GM19043 (cell line): ENCODE results near the gene RFC4.

Experiments
- ATAC-seq: cut with Tn5 transposase; IDR thresholded peaks from one replicate; pipeline ENCODE4 v1.9.1; 2021; ENCODE audit warnings: low read depth; ENCODE audit not compliant: unreplicated experiment

The RFC4 gene

DNA sequence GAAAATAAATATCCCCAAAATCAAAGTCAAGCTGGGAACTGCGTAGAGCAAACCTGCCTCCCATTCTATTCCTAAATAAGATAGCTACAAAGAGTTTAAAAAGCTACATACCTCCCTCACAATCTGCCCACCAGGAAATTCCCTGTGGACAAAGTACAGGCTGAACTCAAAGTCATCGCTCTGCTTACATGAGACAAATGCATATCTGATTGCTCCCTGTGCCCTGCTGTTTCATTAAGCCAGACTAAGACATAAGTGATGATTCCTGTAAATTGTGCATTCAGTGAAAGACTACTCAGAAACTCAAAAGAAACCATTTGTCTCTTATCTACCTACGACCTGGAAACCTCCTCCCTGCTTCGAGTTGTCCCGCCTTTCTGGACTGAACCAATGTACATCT lies 51.4 kb downstream of the RFC4 start:
- ATAC-seq, result no peak

DNA sequence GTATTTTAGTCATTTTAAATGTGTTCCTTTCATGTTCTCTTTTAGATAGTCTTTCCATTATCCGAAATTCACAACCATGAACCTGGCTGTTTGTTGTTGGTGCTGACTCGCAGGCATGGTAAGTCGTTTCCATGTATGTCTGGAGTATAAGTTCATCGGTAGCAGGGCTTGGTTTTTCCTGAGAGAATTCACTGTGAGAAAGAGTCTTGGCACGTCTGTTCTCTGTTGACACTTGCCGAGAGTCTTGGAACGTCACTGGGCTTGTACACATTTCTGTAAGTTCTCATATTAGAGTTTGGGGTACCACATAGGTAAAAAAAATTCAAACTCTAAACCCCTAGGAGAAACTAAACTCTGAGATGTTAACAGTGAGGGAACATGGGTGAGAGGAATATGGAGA lies 52.3 kb downstream of the RFC4 start:
- ATAC-seq, result no peak

DNA sequence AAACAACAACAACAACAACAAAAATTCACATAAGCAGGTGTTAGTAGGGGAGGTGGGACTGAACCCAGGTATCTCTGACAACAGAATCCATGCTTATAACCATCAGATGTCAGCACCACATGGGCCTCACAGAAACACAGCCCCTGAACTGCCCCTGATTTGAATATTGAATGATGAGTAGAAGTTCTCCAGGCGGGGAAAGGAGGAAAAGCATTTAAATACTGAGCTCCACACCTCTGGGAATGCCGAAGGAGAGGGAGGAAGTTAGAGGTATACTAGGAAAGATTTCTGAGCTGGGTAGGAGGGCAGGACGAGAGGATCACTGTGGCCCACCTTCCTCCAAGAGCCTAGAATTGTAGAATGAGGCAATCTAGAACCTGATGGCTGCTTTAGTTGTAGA lies 54.8 kb downstream of the RFC4 start:
- no peak for ATAC-seq

DNA sequence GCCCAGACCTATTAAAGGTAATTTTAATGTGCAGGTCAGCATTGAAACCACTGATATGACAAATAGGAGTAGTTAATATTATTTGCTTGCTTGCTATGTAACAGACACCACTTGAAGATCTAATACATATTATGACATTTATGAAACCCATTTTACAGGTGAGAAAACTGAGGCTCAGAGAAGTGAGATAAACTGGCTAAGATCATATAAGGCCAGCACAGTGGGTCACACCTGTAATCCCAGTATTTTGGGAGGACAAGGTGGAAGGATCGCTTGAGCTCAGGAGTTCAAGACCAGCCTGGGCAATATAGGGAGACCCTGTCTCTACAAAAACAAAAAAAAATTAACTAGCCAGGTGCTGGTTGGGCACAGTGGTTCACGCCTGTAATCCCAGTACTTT lies 56.0 kb downstream of the RFC4 start:
- no peak for ATAC-seq

DNA sequence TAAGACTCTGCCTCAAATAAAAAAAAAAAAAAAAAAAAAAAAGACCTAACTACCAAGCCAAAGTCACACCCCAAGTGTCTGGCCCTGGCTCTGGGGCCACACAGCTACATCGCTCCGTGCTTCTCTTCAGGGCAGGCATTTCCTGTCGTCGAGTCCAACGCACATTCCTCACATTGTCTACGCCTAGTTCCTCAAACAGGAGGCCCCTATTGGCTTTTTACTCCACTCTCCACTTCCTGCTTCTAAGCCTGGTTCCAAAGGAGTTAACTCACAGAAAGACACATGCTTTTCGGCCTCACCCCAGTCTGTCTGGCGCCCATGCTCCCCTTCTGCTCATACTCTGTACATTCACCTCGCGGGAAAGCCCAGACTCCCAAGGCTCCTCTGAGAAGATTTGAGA lies 60.3 kb downstream of the RFC4 start:
- ATAC-seq, result no peak

DNA sequence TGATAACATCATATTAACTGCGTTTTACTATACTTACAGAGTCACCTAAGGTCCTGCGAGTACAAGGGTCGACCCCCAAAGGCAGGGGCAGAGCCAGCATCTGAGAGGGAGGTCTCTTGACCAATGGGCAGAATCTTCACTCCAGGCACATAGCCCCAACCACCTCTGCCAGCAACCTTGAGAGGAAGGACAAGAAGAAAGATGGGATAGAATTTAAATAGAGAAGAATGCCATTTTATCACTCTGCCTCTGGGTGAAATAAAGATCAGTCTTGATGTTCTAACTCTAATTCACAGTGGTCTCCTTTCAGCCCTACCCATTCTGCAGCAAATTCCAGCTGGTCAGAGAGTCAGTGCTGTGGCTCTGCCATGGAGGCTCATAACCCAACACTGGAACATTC lies 62.6 kb downstream of the RFC4 start:
- no peak for ATAC-seq

DNA sequence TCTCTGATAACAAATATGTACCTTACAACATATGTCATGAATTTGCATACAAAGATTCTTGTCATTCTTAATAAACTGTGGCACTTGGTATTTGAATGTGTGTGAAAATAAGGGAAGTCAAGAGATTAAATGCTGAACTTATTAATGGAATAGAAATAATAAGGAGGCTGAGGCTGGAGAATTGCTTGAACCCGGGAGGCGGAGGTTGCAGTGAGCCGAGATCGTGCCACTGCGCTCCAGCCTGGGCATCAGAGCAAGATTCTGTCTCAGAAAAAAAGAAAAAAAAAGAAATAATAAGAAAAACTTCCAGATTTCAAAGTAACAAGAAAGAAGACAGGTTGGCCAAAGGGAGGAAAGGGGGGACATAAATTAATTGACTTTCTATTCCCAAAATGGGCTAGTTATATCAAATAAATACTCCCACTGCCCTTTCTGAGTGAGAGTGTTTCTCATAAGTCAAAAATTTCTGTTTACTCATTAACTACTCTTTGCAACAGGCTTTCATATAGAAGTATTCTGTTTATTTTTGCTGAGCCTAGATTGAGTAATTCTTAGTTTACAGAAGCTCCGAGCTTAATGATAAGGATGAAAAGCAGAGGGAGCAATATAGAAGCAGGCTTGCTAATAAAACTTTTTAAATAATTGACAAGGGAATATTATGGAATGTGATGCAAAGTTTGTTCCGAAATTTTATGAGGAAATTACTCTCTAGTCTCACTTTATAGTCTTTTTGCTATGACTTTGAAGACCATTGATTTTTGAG lies 63.5 kb downstream of the RFC4 start:
- ATAC-seq, result no peak
